ENCODE results near the gene LRMDA.

Gene LRMDA

DNA sequence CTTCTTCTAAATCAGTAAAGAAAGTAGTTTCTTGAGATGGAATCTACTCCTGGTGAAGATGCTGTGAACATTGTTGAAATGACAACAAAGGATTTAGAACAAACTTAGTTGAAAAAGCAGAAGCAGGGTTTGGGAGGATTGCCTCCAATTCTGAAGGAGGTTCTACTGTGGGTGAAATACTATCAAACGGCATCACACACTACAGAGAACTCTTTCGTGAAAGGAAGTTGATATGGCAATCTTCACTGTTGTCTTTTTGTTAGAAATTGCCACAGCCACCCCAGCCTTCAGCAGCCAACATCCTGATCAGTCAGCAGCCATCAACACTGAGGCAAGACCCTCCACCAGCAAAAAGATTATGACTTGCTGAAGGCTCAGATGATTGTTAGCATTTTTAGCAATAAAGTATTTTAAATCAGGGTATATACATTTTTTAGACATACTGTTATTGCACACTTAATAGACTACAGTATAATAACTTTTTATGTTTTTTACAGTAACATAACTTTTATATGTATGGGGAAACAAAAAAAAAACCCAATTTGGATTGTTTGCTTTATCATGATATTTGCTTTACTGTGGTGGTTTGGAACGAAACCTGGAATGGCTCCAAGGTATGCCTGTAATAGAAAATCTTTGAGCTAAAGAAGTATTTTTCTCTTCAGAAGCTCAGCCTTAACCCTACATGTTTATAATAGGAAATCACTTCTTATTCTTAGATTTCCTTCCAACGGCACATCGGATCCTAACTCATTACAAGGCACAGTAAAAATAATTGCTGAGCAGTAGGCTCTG lies 257.3 kb downstream of the LRMDA start:
- no peaks in the 10 kb centered on the region for H4K20me1 ChIP-seq (ENCODE audit: insufficient read depth, low read length)
- H3K27me3 ChIP-seq (ENCODE audit: low read depth, low read length), result no peaks in the 10 kb centered on the region
- H3K9me3 ChIP-seq (ENCODE audit: insufficient read depth, low read length), result no peaks in the 10 kb centered on the region

DNA sequence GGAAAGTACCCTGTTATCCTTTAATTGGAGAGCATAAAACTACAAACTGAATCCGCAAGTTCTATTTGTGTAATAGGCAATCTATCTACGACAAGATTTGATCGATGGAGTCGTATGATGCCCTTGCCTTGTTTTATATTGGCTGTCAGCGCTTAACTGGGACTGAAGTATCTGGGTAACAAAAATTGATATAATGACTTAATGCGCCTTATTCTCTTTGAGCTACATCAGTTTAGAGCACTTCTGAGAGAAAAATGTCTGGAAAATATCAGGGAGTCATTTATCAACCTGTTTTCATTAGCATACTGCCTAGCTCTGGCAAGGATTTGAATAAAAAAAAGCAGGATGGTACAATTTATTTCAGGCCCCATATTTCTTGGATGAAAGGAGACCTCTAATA lies 262.1 kb downstream of the LRMDA start:
- no peak overlapping the region for H2AFZ ChIP-seq (ENCODE audit: low read depth, low read length)
- H3K79me2 ChIP-seq (ENCODE audit: low read length), result no peaks in the 10 kb centered on the region
- no peak overlapping the region for H3K9ac ChIP-seq (ENCODE audit: low read length)
- H3K27ac ChIP-seq (ENCODE audit: low read length), result no peak overlapping the region
- H3K4me2 ChIP-seq (ENCODE audit: low read length), result no peak overlapping the region
- TF ChIP-seq, protein P1, sequence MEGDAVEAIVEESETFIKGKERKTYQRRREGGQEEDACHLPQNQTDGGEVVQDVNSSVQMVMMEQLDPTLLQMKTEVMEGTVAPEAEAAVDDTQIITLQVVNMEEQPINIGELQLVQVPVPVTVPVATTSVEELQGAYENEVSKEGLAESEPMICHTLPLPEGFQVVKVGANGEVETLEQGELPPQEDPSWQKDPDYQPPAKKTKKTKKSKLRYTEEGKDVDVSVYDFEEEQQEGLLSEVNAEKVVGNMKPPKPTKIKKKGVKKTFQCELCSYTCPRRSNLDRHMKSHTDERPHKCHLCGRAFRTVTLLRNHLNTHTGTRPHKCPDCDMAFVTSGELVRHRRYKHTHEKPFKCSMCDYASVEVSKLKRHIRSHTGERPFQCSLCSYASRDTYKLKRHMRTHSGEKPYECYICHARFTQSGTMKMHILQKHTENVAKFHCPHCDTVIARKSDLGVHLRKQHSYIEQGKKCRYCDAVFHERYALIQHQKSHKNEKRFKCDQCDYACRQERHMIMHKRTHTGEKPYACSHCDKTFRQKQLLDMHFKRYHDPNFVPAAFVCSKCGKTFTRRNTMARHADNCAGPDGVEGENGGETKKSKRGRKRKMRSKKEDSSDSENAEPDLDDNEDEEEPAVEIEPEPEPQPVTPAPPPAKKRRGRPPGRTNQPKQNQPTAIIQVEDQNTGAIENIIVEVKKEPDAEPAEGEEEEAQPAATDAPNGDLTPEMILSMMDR (IDR thresholded peaks at IDR 0.05; ENCODE audit: low read depth, low read length), result no peak
- no peak for TF ChIP-seq EZH2phosphoT487 (IDR thresholded peaks at IDR 0.05; ENCODE audit: low read depth)
- no peaks in the 10 kb centered on the region for H3K9me3 ChIP-seq (ENCODE audit: insufficient read depth, low read length)
- H3K27me3 ChIP-seq (ENCODE audit: low read depth, low read length), result no peaks in the 10 kb centered on the region
- H4K20me1 ChIP-seq (ENCODE audit: insufficient read depth, low read length), result no peaks in the 10 kb centered on the region
- H3K4me1 ChIP-seq (ENCODE audit: low read length), result peaks cover 5% of the 10 kb centered on the region; the same call in 1 of the 2 replicates
- no peaks in the 10 kb centered on the region for H3K36me3 ChIP-seq (replicated peaks; ENCODE audit: low read depth, low read length)
- H3K4me3 ChIP-seq (ENCODE audit: low read length), result no peak overlapping the region

More for the DNA sequence above, 257.3 kb downstream of the LRMDA start:
- H3K4me3 ChIP-seq (ENCODE audit: low read length), result no peak overlapping the region
- no peak overlapping the region for H3K27ac ChIP-seq (ENCODE audit: low read length)
- no peaks in the 10 kb centered on the region for H3K4me1 ChIP-seq (ENCODE audit: low read length)
- no peak overlapping the region for H3K4me2 ChIP-seq (ENCODE audit: low read length)
- TF ChIP-seq, protein P1 (IDR thresholded peaks at IDR 0.05; ENCODE audit: low read depth, low read length), result no peak
- TF ChIP-seq EZH2phosphoT487 (IDR thresholded peaks at IDR 0.05; ENCODE audit: low read depth), result no peak
- no peak overlapping the region for H2AFZ ChIP-seq (ENCODE audit: low read depth, low read length)
- no peak overlapping the region for H3K9ac ChIP-seq (ENCODE audit: low read length)
- no peaks in the 10 kb centered on the region for H3K36me3 ChIP-seq (replicated peaks; ENCODE audit: low read depth, low read length)
- H3K79me2 ChIP-seq (ENCODE audit: low read length), result no peaks in the 10 kb centered on the region

DNA sequence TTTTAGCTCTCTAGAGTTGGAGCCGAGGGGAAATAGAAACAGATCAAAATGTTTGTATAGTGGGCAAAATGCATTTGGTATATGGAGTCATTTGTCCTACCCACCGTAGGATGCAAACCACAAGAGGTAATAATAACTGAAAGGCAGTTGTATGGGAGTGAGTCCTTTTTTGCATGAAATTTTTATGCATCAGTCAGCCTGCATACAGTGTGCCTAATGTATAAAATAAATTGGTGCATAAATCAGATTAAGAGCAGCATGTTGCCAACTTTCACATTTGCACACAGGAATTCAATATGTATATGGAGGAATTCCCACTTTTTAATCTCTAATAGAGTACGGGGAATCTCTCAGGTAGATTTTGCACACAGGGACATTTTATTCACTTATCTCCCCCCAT lies 262.8 kb downstream of the LRMDA start:
- Histone ChIP-seq H3K79me2 (ENCODE audit: low read length) (no peaks in the 10 kb centered on the region), H4K20me1 (ENCODE audit: insufficient read depth, low read length) (no peaks in the 10 kb centered on the region), H3K36me3 (replicated peaks; ENCODE audit: low read depth, low read length) (no peaks in the 10 kb centered on the region), H3K27ac (ENCODE audit: low read length) (no peak overlapping the region), H3K4me3 (ENCODE audit: low read length) (no peak overlapping the region), H3K4me1 (ENCODE audit: low read length) (peaks cover 5% of the 10 kb centered on the region; the same call in 1 of the 2 replicates), H2AFZ (ENCODE audit: low read depth, low read length) (no peak overlapping the region), H3K27me3 (ENCODE audit: low read depth, low read length) (no peaks in the 10 kb centered on the region), H3K9ac (ENCODE audit: low read length) (no peak overlapping the region), H3K9me3 (ENCODE audit: insufficient read depth, low read length) (no peaks in the 10 kb centered on the region), H3K4me2 (ENCODE audit: low read length) (no peak overlapping the region)
- TF ChIP-seq, protein P1 (IDR thresholded peaks at IDR 0.05; ENCODE audit: low read depth, low read length), result no peak
- TF ChIP-seq EZH2phosphoT487 (IDR thresholded peaks at IDR 0.05; ENCODE audit: low read depth), result no peak

DNA sequence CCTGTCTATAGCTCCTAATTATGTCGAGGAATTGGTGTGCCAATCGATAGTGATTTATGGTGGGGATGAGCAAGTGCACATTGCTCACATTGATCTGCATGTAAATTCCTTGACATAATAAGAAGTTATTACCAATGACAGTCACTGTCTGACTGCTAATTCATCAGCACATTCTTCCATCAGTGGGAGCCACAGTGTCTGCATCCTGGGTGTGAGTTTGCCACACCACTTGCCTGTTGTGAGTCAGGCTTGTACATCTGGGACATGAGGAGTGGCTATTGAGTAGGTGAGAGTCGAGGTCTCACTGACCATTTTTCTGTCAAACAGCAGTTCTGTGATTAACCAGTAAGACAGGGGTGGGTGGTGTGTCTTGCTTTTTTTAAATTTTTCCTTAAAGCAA lies 263.4 kb downstream of the LRMDA start:
- H2AFZ ChIP-seq (ENCODE audit: low read depth, low read length), result no peak overlapping the region
- H3K79me2 ChIP-seq (ENCODE audit: low read length), result no peaks in the 10 kb centered on the region

More for the DNA sequence above, 263.4 kb downstream of the LRMDA start:
- no peak overlapping the region for H3K4me3 ChIP-seq (ENCODE audit: low read length)
- H3K27ac ChIP-seq (ENCODE audit: low read length), result no peak overlapping the region
- H4K20me1 ChIP-seq (ENCODE audit: insufficient read depth, low read length), result no peaks in the 10 kb centered on the region
- H3K9ac ChIP-seq (ENCODE audit: low read length), result no peak overlapping the region
- H3K36me3 ChIP-seq (replicated peaks; ENCODE audit: low read depth, low read length), result no peaks in the 10 kb centered on the region
- H3K4me1 ChIP-seq (ENCODE audit: low read length), result peaks cover 5% of the 10 kb centered on the region; the same call in 1 of the 2 replicates
- TF ChIP-seq EZH2phosphoT487 (IDR thresholded peaks at IDR 0.05; ENCODE audit: low read depth), result no peak
- TF ChIP-seq, protein P1 (IDR thresholded peaks at IDR 0.05; ENCODE audit: low read depth, low read length), result no peak
- no peaks in the 10 kb centered on the region for H3K9me3 ChIP-seq (ENCODE audit: insufficient read depth, low read length)
- no peak overlapping the region for H3K4me2 ChIP-seq (ENCODE audit: low read length)
- no peaks in the 10 kb centered on the region for H3K27me3 ChIP-seq (ENCODE audit: low read depth, low read length)

Measured in OCI-LY3 (cell line).